Esophagus muscularis mucosa (tissue), 4 donors: ENCODE data around the gene TMEM35B. TPM values are rescaled to one million over a fixed set of nuclear protein-coding genes. Genes with fewer than 3 reads are reported as not detected.
"Not testable (repeated sequence)": the region's sequence is repeated elsewhere in the genome, so short reads cannot be mapped to it uniquely, and the experiment has no call there.

Experiments
- DNase-seq: peaks from one replicate; pipeline ENCODE4 v3.0.0-alpha.2; 2017; ENCODE audit errors: extremely low spot score
- H3K27ac ChIP-seq, 4 donors: fragments of 200-600 bp; sonication (generic); replicated peaks in 1 of 4; 1 replicate in 3 of 4; 2 replicates in 1 of 4; pipeline ENCODE4 v1.5.1; 2016 to 2019; ENCODE audit warnings: mild to moderate bottlenecking in 1 of 4
- H3K27me3 ChIP-seq, 4 donors: fragments of 200-600 bp; sonication (generic); one replicate each; pipeline versions ENCODE4 v1.5.1 to v1.6.0; 2016 to 2019
- H3K36me3 ChIP-seq, 4 donors: fragments of 200-600 bp; sonication (generic); one replicate each; pipeline ENCODE4 v1.5.1; 2016 to 2019
- H3K4me1 ChIP-seq, 4 donors: fragments of 200-600 bp; sonication (generic); one replicate each; pipeline ENCODE4 v1.5.1; 2016 to 2019
- H3K4me3 ChIP-seq, 4 donors: fragments of 200-600 bp; sonication (generic); 1 replicate in 2 of 4; 2 replicates in 2 of 4; pipeline ENCODE4 v1.5.1; 2016 to 2019; ENCODE audit warnings: mild to moderate bottlenecking in 4 of 4, moderate library complexity in 1 of 4
- H3K9me3 ChIP-seq, 4 donors: fragments of 200-600 bp; sonication (generic); 1 replicate in 3 of 4; 2 replicates in 1 of 4; pipeline ENCODE4 v1.5.1; 2016 to 2019
- CTCF ChIP-seq, 3 experiments: fragments of 200-600 bp in 2 of 3; fragments of 450-650 bp in 1 of 3; sonication (generic) in 2 of 3; IDR thresholded peaks; one replicate each; pipeline ENCODE4 v1.5.1; 2017 to 2019; ENCODE audit warnings: antibody characterized with exemption in 3 of 3, mild to moderate bottlenecking in 2 of 3, moderate library complexity in 1 of 3
- EP300 ChIP-seq: sonication (generic); formaldehyde crosslinking; IDR thresholded peaks from one replicate; pipeline ENCODE4 v1.6.1; 2017; ENCODE audit warnings: antibody characterized with exemption
- POLR2A ChIP-seq: fragments of 450-650 bp; IDR thresholded peaks from one replicate; pipeline ENCODE4 v1.6.1; 2017; ENCODE audit warnings: antibody characterized with exemption, moderate library complexity, mild to moderate bottlenecking, low read depth
- POLR2AphosphoS5 ChIP-seq, 2 donors: sonication (generic); formaldehyde crosslinking; IDR thresholded peaks; one replicate each; pipeline ENCODE4 v1.6.1; 2017; ENCODE audit warnings: antibody characterized with exemption in 2 of 2
- WGBS: methylation state at CpG from one replicate; pipeline ENCODE4 v1.1.5; 2018; 5-methylcytosine and 5-hydroxymethylcytosine counted together
- intact Hi-C: fragments of 100-400 bp; cut with DNase I; formaldehyde crosslinking; loops from one replicate; pipeline ENCODE4 v1.15.1; 2023
- small RNA-seq, 3 donors: library from RNA; depleted of rRNA; stranded (forward); fragments of <200 nt; gene quantifications; one replicate each; pipeline ENCODE3, GENCODE V24; 2016
- total RNA-seq, 4 donors: library from RNA; depleted of rRNA; stranded (reverse); fragments of >200 nt; gene quantifications; one replicate each; pipeline versions ENCODE4 v1.1.0 to v1.2.1, GENCODE V29; 2016

Gene TMEM35B
- total RNA-seq, 4 donors from 2014 or later = 26.1 to 38.6 (median 32.9) TPM

GRCh38 chr1:34965597-34965996, 19.6 kb downstream of the TMEM35B start:
- no peak for DNase-seq
- no peak overlapping the region for H3K27ac ChIP-seq
- WGBS = 80% methylated on average over 2 of the region's 2 CpGs

GRCh38 chr1:34950428-34950827, 34.7 kb downstream of the TMEM35B start:
- TF ChIP-seq CTCF (IDR thresholded peaks at IDR 0.05) = no peak
- TF ChIP-seq EP300 = no peak
- no peak for TF ChIP-seq POLR2AphosphoS5 (IDR thresholded peaks at IDR 0.05)
- no peak for TF ChIP-seq POLR2A
- H3K27ac ChIP-seq = no peak overlapping the region
- no peak for DNase-seq
- no peak overlapping the region for H3K4me3 ChIP-seq
- no peaks in the 10 kb centered on the region for H3K9me3 ChIP-seq
- H3K36me3 ChIP-seq = no peaks in the 10 kb centered on the region
- intact Hi-C loops = no loop called here
- 40% methylated on average over 1 of the region's 1 CpG for WGBS
- no peaks in the 10 kb centered on the region for H3K4me1 ChIP-seq
- no peaks in the 10 kb centered on the region for H3K27me3 ChIP-seq

More at GRCh38 chr1:34965597-34965996, 19.6 kb downstream of the TMEM35B start:
- Histone ChIP-seq H3K27me3 (peaks cover 0 to 5% (median 0%) of the 10 kb centered on the region in 4 donors), H3K36me3 (no peaks in the 10 kb centered on the region), H3K4me1 (no peaks in the 10 kb centered on the region), H3K4me3 (no peak overlapping the region), H3K9me3 (no peaks in the 10 kb centered on the region)
- no peak for TF ChIP-seq POLR2AphosphoS5 (IDR thresholded peaks at IDR 0.05)
- no peak for TF ChIP-seq POLR2A
- no peak for TF ChIP-seq EP300
- no peak for TF ChIP-seq CTCF (IDR thresholded peaks at IDR 0.05)
- intact Hi-C loops = no loop called here

- H3K27me3 ChIP-seq, intact Hi-C loops, H3K36me3 ChIP-seq, H3K4me3 ChIP-seq, H3K27ac ChIP-seq, DNase-seq, H3K9me3 ChIP-seq, H3K4me1 ChIP-seq: not testable (repeated sequence)
- WGBS = 89% methylated on average over 10 of the region's 10 CpGs
Measured at GRCh38 chr1:34948739-34949138, 36.4 kb downstream of the TMEM35B start.

GRCh38 chr1:34947641-34948314, 37.4 kb downstream of the TMEM35B start:
- 91% methylated on average over 23 of the region's 41 CpGs for WGBS
- H3K4me1 ChIP-seq, H3K36me3 ChIP-seq, DNase-seq, intact Hi-C loops, H3K9me3 ChIP-seq, H3K27ac ChIP-seq, H3K27me3 ChIP-seq, H3K4me3 ChIP-seq: not testable (repeated sequence)

GRCh38 chr1:34946211-34946610, 38.9 kb downstream of the TMEM35B start:
- H3K36me3 ChIP-seq = no peaks in the 10 kb centered on the region
- no peak for TF ChIP-seq POLR2A
- no peak for TF ChIP-seq CTCF (IDR thresholded peaks at IDR 0.05)
- TF ChIP-seq EP300 = no peak
- no peak for TF ChIP-seq POLR2AphosphoS5 (IDR thresholded peaks at IDR 0.05)
- intact Hi-C loops = no loop called here
- no peaks in the 10 kb centered on the region for H3K9me3 ChIP-seq
- 89% methylated on average over 6 of the region's 6 CpGs for WGBS
- H3K27ac ChIP-seq = no peak overlapping the region
- DNase-seq = no peak
- no peaks in the 10 kb centered on the region for H3K27me3 ChIP-seq
- H3K4me3 ChIP-seq = no peak overlapping the region
- H3K4me1 ChIP-seq = no peaks in the 10 kb centered on the region

- H3K4me3 ChIP-seq, H3K9me3 ChIP-seq, DNase-seq, H3K27me3 ChIP-seq, intact Hi-C loops, H3K36me3 ChIP-seq, H3K27ac ChIP-seq, H3K4me1 ChIP-seq: not testable (repeated sequence)
- WGBS = 96% methylated on average over 2 of the region's 2 CpGs
Measured at GRCh38 chr1:34941798-34942197, 43.3 kb downstream of the TMEM35B start.

Small RNAs within 50 kb of the gene (small RNA-seq; reads per million reads assigned to genes)
- gene TMEM35B = 0 reads per million in 3 donors

Other genes with a start within 250 kb of the TMEM35B start
- not detected for gene GJB5, start 230.3 kb downstream of the TMEM35B start, total RNA-seq
- not detected for gene GJB4, start 225.6 kb downstream of the TMEM35B start, total RNA-seq
- gene GJB3, start 204.1 kb downstream of the TMEM35B start, total RNA-seq = not detected
- gene GJA4, start 192.3 kb downstream of the TMEM35B start, total RNA-seq = 10 to 100 TPM in 3 of 4 donors, 1 to 10 TPM in 1; 5.8 to 41.0 (median 28.0) TPM
- gene SMIM12, start 125.6 kb downstream of the TMEM35B start, total RNA-seq = 10 to 100 TPM; 29.5 to 45.4 (median 39.0) TPM
- under 1 TPM; 0.06 to 0.83 (median 0.40) TPM for gene DLGAP3, start 55.7 kb downstream of the TMEM35B start, total RNA-seq
- gene ZMYM6, start 46.6 kb upstream of the TMEM35B start, total RNA-seq = 10 to 100 TPM in 3 of 4 donors, 1 to 10 TPM in 1; 9.5 to 17.0 (median 14.3) TPM
- 10 to 100 TPM in 3 of 4 donors, 1 to 10 TPM in 1; 7.3 to 19.1 (median 14.5) TPM for gene ZMYM1, start 94.0 kb upstream of the TMEM35B start, total RNA-seq
- gene SFPQ, start 207.8 kb upstream of the TMEM35B start, total RNA-seq = 100 to 1,000 TPM in 2 of 4 donors, 10 to 100 TPM in 2; 81.1 to 160 (median 127) TPM